Measurements from ENCODE around the gene KIF12.
"Not testable (repeated sequence)": the region's sequence is repeated elsewhere in the genome, so short reads cannot be mapped to it uniquely, and the experiment has no call there.

The KIF12 gene

DNA sequence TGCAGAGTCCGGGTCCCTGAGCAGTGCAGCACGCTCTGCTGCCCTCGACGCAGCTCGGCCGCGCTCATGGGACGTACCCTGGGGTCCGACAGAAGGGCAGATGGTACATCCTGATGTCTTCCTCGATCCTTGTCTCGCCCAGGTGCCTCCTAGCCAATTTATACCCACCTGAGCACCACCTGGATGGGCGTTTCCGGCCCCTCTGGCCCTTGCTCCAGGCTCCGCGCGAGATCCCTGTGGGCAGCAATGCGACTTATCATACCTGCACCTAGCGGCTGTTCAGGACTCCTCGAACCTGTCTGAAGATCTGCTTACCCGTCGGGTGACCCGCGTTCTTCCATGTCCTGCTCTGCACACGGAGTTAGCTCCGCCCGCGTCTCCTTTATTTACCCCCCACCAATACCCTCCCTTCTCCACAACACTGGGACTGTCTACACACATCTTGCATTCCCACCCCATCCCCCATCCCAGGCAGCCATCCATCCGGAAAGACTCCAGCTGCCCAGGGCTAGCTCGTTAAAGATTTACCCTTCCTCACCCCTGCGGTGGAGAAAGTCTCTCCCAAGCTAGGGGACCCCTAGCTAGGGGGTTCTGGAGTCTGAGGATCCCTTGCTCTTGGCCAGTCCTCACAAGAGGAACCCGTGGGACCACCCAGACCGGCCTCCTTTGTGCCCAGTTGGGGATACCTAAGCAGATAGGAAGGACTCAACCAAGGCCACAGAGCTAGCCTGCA lies at the start of gene KIF12:
Gene KIF12 (minus strand): TSS at position 357 of the 733 bp plus-strand sequence. CDS start 16 bp downstream, at position 341.
- no peak for DNase-seq (ENCODE audit: low read depth in 2 of 2)

- no peak for DNase-seq (ENCODE audit: low read depth in 2 of 2)
Measured at GRCh38 chr9:114146735-114147134, 47.6 kb upstream of the KIF12 start.

DNA sequence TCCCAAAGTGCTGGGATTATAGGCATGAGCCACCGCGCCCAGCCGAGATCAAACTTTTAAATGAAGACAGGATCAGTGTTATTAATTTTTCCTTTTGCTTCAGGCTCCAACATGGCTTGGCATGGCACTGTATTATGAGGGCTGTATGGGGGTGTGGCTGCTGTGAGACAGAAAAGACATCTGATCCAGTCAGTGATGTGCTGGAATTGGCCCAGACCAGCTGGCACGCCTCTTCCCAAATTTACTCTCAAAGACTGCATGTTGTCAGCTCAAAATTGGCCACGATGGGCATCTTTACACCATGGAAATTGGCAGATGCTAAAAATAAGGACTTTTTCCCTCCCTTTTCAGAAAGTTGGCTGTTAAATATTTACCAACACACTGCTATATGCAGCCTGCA lies 44.1 kb upstream of the KIF12 start:
- no peak for DNase-seq (ENCODE audit: low read depth in 2 of 2)

- no peak for DNase-seq (ENCODE audit: low read depth in 2 of 2)
Measured at GRCh38 chr9:114141553-114142402, 42.7 kb upstream of the KIF12 start.

DNA sequence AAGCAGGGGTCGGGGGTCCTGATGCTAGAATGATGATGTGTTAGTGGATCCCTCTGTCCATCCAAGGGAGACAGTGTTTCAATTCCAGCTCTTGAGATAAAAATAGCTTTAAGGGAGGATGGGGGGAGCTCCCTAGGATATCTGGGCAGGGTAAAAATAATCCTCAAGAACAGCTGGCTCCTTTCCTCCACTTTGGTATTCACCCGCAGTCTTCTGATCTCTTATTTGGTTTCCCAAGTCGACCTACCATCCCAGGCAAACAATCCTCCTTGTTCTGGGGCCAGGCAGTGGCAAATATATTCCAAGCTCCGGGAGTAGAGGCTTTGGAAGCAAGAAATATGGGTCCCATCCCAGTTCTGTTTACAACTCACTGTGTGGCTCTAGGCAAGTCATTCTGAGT lies 41.8 kb upstream of the KIF12 start:
- no peak for DNase-seq (ENCODE audit: low read depth in 2 of 2)

DNA sequence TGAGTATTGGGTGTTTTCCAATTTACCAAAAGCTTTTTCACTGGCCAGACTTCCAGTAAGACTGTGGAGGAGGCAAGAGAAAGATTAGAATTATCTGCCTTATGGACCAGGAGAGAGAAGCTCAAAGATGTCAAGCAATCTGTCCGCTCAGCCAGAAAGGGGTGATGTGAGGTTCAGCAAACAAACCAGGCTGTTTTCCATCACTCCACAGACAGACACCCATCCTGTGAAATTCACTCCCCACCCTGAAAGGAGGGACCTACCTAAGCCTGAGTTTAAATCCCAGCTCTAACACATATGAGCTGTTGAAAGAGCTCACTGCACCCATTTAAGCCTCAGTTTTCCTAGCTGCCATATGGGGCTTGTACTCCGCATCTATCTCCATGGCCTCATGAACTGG lies 41.3 kb upstream of the KIF12 start:
- DNase-seq (ENCODE audit: low read depth in 2 of 2) = no peak

DNA sequence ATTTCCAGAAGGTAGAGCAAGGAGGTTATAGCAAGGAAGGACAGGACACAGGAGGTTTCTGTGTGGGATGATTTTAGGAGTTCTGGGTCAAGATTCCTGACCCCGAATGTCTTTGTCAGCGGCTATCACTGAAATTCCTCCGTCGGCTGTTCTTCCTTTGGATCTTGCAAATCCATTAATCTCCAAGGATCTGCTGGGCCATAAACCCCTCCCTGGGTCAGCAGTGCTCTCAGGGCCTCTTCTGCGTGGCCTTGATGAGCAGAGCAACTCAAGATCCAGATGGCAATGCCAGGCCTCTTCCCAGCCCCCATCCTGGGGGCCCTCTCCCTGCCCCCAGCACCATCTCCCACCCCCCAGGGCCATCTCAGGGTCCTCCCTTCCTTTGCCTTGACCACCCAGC lies 40.0 kb upstream of the KIF12 start:
- DNase-seq (ENCODE audit: low read depth in 2 of 2) = no peak

- no peak for DNase-seq (ENCODE audit: low read depth in 2 of 2)
Measured at GRCh38 chr9:114138552-114138971, 39.5 kb upstream of the KIF12 start.

DNA sequence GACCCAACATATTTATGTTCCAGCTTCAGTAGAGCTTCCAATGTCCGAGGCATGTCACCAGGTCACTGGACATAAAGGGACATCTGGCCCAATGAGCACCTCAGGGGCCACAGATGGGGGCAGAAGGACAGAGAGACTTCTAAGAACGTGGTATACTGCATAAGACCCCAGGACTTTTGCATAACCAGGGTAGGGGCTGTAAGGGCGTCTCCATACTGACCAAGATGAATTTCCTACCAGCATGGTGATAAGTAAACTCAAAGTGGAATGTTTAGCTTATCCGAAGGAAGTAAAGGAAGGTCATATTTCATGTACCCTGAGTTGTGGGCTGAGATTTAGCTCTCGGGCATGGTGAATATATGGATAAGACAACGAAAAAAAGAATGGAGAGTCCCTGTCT lies 38.7 kb upstream of the KIF12 start:
- DNase-seq (ENCODE audit: low read depth in 2 of 2) = no peak

DNA sequence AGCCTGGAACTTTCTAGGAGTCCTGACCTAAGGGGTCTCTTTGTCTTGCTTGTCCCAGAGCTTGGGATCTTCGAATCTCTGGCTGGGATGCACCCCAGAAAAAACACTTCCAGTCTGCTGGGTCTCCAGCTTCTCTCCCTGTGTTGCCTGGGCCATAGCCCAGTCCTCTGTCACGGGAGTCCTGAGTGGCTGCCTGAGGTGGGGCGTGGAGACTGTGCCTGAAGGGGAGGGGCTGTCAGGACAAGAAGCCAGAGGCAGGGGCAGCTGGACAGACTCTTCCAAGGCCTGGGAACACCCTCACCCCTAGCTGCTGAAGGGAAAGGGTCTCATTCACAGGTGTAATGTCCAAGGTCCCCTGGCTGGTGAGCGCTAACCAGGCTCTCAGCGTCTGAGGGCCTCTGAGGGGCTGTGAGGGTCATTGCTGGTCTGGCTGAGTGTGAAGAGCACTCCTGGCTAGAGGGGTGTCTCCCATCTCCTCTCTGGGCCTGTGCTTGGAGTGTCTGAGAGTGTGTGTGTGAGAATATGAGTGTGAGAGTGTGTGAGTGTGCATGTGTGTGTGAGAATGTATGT lies 35.8 kb upstream of the KIF12 start:
- DNase-seq (ENCODE audit: low read depth in 2 of 2) = no peak

DNA sequence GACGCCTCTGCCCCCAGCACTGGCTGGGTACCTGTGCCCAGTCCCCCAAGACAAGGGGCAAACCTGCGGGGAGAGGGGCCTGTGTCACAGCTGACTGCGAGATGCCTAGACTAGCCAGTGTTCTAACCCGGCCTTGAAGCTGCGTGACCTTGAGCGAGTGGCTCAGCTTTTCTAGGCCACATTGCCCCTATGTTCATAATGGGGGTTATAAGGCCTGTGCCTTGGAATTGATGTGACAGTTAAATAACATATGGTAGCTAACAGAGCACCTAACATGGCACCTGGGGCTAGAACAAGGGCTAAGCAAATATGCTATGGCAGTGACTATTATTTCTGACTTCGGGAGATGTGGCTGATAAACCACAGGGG lies 33.4 kb upstream of the KIF12 start:
- no peak for DNase-seq (ENCODE audit: low read depth in 2 of 2)

DNA sequence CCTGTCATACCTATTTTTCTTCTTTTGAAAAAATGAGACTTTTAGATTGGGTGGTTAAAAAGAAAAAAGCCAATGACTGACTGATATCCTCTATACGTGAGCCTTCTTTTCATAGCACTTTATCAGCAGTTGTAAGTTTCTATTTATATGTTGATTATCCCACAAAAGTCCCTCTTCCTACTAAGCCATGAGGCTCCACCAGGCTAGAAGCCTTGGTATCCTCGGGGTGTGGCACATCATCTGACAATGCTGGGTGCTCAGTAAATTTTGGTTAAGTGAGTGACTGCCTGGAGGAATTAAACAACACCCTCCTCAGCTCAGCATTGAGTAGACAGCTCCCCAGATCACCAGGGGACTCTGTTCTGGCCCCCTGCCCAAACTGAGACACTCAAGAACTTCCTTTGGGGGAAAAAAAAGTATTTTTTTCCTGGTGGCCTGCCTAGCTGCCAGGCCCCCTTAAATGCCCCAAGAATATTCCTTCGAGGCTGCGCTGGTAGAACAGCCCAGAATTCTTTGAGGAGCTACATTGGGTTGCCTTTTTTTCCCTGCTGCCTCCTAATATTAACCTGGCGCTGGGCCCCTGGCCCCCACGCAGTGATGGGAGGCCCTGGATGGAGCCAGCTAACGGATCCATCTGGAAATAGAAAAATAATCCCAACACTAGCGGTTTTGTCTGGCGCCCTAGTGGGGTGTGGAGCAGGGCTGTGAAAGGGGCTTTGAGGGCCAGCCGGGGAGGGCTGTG lies 32.9 kb upstream of the KIF12 start:
- DNase-seq (ENCODE audit: low read depth in 2 of 2) = no peak

DNA sequence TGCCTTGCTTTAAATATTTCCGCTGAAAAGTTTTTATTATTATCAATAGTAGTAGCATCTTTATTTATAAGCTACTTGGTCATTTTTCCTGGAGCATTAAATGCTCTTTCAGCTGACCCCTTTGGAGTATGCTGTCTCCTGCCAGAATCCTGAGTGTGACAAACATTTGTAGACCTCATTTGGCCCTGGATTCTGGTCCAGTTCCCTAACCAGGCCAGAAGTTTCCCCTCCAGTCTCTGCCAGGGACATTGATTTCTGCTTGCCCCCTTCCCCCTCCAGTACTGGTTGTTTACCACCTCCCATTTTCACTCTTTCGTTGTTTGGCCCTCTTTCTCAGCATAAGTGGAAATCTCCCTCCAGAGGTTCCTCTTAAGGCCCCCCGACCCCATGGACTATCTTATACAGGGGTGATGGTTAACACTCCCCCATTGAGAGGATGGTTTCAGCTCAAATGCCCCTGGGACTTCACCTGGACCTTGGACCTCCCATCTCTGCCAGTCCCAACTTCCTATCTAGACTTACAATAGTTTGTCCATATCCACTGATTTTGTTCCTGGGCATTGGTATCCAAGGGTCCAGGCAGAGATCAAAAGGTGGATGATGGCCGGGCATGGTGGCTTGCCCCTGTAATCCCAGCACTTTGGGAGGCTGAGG lies 31.7 kb upstream of the KIF12 start:
- DNase-seq (ENCODE audit: low read depth in 2 of 2) = no peak

- no peak for DNase-seq (ENCODE audit: low read depth in 2 of 2)
Measured at GRCh38 chr9:114130141-114130540, 31.0 kb upstream of the KIF12 start.

DNA sequence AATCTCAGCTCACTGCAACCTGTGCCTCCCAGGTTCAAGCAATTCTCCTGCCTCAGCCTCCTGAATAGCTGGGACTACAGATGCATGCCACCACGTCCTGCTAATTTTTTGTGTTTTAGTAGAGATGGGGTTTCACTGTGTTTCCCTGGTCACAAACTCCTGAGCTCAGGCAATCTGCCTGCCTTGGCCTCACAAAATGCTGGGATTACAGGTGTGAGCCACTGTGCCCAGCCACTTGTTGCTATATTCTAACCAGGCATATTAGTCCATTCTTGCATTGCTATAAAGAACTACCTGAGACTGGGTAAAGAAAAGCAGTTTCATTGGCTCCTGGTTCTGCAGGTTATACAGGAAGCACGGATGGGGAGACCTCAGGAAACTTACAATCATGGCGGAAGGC lies 29.7 kb upstream of the KIF12 start:
- DNase-seq (ENCODE audit: low read depth in 2 of 2) = not testable (repeated sequence)

DNA sequence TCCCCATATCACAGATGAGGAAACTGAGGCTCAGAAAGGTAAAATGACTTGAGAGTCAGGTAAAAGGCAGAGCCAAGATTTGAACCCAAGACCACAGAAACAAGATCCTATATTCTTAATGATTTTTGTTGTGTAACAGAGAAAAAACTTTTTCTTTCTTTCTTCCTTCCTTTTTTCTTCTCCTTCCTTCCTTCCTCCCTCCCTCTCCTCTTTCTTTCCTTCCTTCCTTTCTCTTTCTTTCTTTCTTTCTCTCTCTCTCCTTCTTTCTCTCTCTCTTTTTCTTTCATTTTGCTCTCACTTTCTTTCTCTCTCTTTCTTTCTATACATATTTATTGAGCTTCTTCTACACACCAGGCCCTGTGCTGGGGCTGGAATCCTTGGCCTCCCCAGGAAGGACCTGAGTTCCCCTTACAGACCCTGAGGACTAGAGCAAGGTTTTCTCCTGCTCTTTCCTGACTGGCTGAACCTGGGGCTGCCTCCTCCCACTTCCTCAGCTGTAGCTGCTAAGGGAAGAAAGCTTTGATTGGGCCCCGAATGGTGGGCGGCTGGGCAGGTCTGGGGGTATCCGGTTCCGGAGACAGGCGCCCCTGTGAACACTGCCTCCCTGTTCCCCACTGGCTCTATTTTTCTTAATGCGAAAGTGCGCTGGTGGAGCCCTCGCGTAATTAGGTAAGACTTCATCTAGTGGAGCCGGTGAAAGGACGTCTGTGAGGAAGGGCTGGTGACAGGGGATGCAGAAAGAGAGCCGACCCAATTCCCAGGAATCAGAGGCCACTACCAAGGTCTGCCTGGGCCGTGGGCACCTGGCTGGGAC lies 27.4 kb upstream of the KIF12 start:
- no peak for DNase-seq (ENCODE audit: low read depth in 2 of 2)

DNA sequence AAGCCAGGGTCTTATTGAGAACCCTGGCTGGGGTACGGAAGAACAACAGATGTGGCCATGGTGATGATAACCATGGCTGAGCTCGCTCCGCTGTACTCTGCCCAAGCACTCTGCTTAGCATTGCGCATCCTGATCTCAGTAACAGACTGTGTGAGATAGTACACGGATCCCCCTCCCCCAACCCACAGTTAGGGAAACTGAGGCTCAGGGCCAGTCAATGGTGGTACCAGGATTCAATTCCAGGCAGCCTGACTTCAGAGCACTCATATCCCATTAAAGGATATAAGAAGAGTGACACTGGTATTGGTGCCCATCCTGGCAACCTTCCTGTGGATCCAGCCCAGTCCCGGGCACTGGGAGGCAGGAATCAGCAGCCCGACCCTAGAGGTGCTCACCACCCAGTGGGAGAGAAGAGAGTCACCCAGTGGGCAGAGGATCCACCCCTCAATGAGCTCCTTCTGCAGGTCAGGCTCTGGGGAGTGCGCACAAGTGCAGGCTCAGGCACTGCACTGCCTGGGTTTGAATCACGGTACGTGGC lies 26.5 kb upstream of the KIF12 start:
- DNase-seq (ENCODE audit: low read depth in 2 of 2) = no peak

GRCh38 chr9:114124666-114125475 lies 25.8 kb upstream of the KIF12 start:
- DNase-seq (ENCODE audit: low read depth in 2 of 2) = no peak

GRCh38 chr9:114124138-114124537 lies 25.0 kb upstream of the KIF12 start:
- DNase-seq (ENCODE audit: low read depth in 2 of 2) = no peak
